ENCODE measurements around the gene PIK3R3.

DNA sequence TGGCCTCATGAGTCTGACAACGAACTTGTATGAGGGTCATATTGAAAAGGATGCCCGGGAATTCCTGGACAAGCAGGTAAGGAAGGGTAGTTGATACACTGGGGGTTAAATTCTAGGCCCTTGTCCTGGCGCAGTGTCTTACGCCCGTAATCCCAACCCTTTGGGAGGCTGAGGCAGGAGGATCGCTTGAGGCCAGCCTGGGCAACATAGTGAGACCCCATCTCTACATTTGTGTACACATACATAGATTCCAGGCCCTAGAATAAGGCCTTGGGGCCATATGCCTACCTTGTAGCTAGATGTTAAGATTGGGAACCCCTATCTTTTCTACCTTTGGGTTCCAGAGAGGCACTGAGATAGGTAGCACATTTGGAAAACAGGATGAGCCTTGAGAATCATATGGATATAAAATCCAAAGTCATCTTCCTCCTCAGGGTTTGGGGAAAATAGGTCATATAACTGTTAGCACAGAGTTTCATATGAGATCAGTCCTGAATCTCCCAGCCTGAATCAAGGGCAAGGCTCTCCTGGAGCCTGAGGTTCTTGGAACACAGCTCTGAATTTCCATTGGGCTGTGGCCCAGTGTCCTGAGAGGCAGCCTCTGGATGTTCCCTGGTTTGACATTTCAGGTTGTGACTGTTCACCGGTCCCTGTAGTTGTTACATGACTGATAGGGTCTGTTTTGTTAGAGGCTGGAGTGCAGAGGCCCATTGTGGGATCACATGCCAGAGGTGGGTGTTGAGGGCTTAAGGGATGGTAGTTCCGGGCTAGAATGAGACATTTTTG is 104.4 kb downstream of the PIK3R3 start:
- TF ChIP-seq, protein P1, sequence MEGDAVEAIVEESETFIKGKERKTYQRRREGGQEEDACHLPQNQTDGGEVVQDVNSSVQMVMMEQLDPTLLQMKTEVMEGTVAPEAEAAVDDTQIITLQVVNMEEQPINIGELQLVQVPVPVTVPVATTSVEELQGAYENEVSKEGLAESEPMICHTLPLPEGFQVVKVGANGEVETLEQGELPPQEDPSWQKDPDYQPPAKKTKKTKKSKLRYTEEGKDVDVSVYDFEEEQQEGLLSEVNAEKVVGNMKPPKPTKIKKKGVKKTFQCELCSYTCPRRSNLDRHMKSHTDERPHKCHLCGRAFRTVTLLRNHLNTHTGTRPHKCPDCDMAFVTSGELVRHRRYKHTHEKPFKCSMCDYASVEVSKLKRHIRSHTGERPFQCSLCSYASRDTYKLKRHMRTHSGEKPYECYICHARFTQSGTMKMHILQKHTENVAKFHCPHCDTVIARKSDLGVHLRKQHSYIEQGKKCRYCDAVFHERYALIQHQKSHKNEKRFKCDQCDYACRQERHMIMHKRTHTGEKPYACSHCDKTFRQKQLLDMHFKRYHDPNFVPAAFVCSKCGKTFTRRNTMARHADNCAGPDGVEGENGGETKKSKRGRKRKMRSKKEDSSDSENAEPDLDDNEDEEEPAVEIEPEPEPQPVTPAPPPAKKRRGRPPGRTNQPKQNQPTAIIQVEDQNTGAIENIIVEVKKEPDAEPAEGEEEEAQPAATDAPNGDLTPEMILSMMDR (IDR thresholded peaks at IDR 0.05; ENCODE audit: low read length) = no peak
- TF ChIP-seq EZH2 (IDR thresholded peaks at IDR 0.05; ENCODE audit: borderline replicate concordance, low read length) = no peak

Measured in OCI-LY1 (cell line).